Keratinocyte (primary cell): ENCODE measurements around the gene SPATA16.
"Not testable (repeated sequence)": the region's sequence is repeated elsewhere in the genome, so short reads cannot be mapped to it uniquely, and the experiment has no call there.

Source experiments
- CTCF ChIP-seq, 3 experiments: IDR thresholded peaks in 1 of 3; conservative IDR thresholded peaks in 1 of 3; optimal IDR thresholded peaks in 1 of 3; 2 replicates in 2 of 3; 3 replicates in 1 of 3; pipeline versions ENCODE3 to v1.5.1; 2011; ENCODE audit warnings: low read length in 3 of 3, mild to moderate bottlenecking in 3 of 3, moderate library complexity in 2 of 3, control low read depth in 1 of 3, inconsistent platforms in 1 of 3; ENCODE audit not compliant: insufficient read depth in 2 of 3; ENCODE audit errors: extremely low read depth in 1 of 3
- EZH2 ChIP-seq: IDR thresholded peaks from one replicate; pipeline ENCODE4 v1.6.1; 2012; ENCODE audit warnings: inconsistent platforms, mild to moderate bottlenecking, low read length, moderate library complexity

- TF ChIP-seq CTCF (optimal IDR thresholded peaks at IDR 0.05 in 1 of 3, IDR thresholded peaks at IDR 0.05 in 1 of 3, conservative IDR thresholded peaks at IDR 0.05 in 1 of 3; ENCODE audit: extremely low read depth in 1 of 3, insufficient read depth in 2 of 3, low read length in 3 of 3); EZH2: not testable (repeated sequence)
Observed at GRCh38 chr3:172879381-172879780, 261.7 kb downstream of the SPATA16 start.
